ENCODE results near the gene KCNG3. TPM values are rescaled to one million over a fixed set of nuclear protein-coding genes. Genes with fewer than 3 reads are reported as not detected.

KCNG3 gene

Small RNAs within 50 kb of the gene (small RNA-seq; reads per million reads assigned to genes)
- gene RF00017 (ENCODE audit: low read depth) (not detected), gene RF00612 (ENCODE audit: low read depth) (not detected)
